K562 (cell line): ENCODE data around the gene LIMS1. TPM values are rescaled to one million over a fixed set of nuclear protein-coding genes. Genes with fewer than 3 reads are reported as not detected.
A peak's percentile ranks its signal among the peaks of the same experiment; 100 is the strongest.

Source experiments
- ARID3B ChIP-seq: fragments of 250-450 bp; sonication (Bioruptor Pico); IDR thresholded peaks from 2 replicates; pipeline ENCODE4 v1.4.0; 2020; ENCODE audit warnings: borderline replicate concordance
- BCLAF1 ChIP-seq, 2 experiments: fragments of 450-650 bp in 1 of 2; IDR thresholded peaks; 2 replicates each; pipeline ENCODE4 v1.6.1; 2011 to 2017; ENCODE audit warnings: low read depth in 2 of 2, antibody characterized with exemption in 1 of 2, borderline replicate concordance in 1 of 2, low read length in 1 of 2, mild to moderate bottlenecking in 1 of 2, mixed read lengths in 1 of 2; ENCODE audit not compliant: control insufficient read depth in 1 of 2
- BHLHE40 ChIP-seq: IDR thresholded peaks from 2 replicates; pipeline ENCODE4 v1.6.1; 2011; ENCODE audit warnings: low read length, improper control_type of control experiment
- BRD9 ChIP-seq: fragments of 450-650 bp; IDR thresholded peaks from 2 replicates; pipeline ENCODE4 v1.6.1; 2018; ENCODE audit warnings: low read depth; ENCODE audit not compliant: partially characterized antibody
- CHD4 ChIP-seq: fragments of 200-600 bp; sonication (generic); IDR thresholded peaks from 3 replicates; pipeline ENCODE4 v1.6.1; 2012; ENCODE audit warnings: low read depth, mild to moderate bottlenecking, mixed read lengths, low read length, inconsistent platforms; ENCODE audit not compliant: insufficient read depth, insufficient replicate concordance, poor library complexity, severe bottlenecking
- CREB1 ChIP-seq, 2 experiments: sonication (generic) in 1 of 2; formaldehyde crosslinking in 1 of 2; IDR thresholded peaks; 2 replicates each; pipeline versions ENCODE4 v1.6.1 to v1.8.0; 2012 to 2022; ENCODE audit warnings: inconsistent platforms in 1 of 2, mild to moderate bottlenecking in 1 of 2, missing genetic modification reagents in 1 of 2, moderate library complexity in 1 of 2
- DMBX1 ChIP-seq: fragments of 250-450 bp; sonication (Bioruptor Pico); IDR thresholded peaks from 2 replicates; pipeline ENCODE4 v1.8.0; 2022; ENCODE audit warnings: inconsistent platforms, mild to moderate bottlenecking, moderate library complexity, borderline replicate concordance
- ESRRA ChIP-seq: fragments of 450-650 bp; IDR thresholded peaks from 2 replicates; pipeline ENCODE4 v1.6.1; 2014; ENCODE audit warnings: low read depth, mild to moderate bottlenecking, moderate library complexity, borderline replicate concordance
- MCM5 ChIP-seq: fragments of 450-650 bp; IDR thresholded peaks from 2 replicates; pipeline ENCODE4 v1.6.1; 2016; ENCODE audit warnings: low read depth
- MLX ChIP-seq, 2 experiments: fragments of 450-650 bp in 1 of 2; sonication (generic) in 1 of 2; formaldehyde crosslinking; conservative IDR thresholded peaks; 2 replicates each; pipeline versions ENCODE4 v1.4.0 to v1.8.1; 2020 to 2022; ENCODE audit warnings: mild to moderate bottlenecking in 1 of 2, missing genetic modification reagents in 1 of 2
- TAL1 ChIP-seq: fragments of 450-650 bp; IDR thresholded peaks from 2 replicates; pipeline ENCODE4 v1.6.1; 2016; ENCODE audit warnings: mild to moderate bottlenecking
- THRAP3 ChIP-seq: fragments of 450-650 bp; IDR thresholded peaks from 2 replicates; pipeline ENCODE4 v1.6.1; 2016; ENCODE audit warnings: mild to moderate bottlenecking, inconsistent platforms, borderline replicate concordance
- XRCC5 ChIP-seq: fragments of 200-400 bp; formaldehyde crosslinking; IDR thresholded peaks from 2 replicates; pipeline ENCODE4 v1.6.1; 2017; ENCODE audit warnings: low read depth, mild to moderate bottlenecking, low read length
- ZBTB34 ChIP-seq: fragments of 250-450 bp; sonication (Bioruptor Pico); IDR thresholded peaks from 2 replicates; pipeline ENCODE4 v1.8.0; 2021; ENCODE audit warnings: mild to moderate bottlenecking, moderate library complexity
- ZNF551 ChIP-seq: fragments of 250-450 bp; sonication (Bioruptor Pico); IDR thresholded peaks from 2 replicates; pipeline ENCODE4 v1.5.0; 2021; ENCODE audit warnings: mild to moderate bottlenecking, moderate library complexity
- ZNF75A ChIP-seq: fragments of 450-650 bp; formaldehyde crosslinking; IDR thresholded peaks from 2 replicates; pipeline ENCODE4 v1.4.0; 2020; ENCODE audit warnings: mild to moderate bottlenecking
- ZNF79 ChIP-seq: fragments of 250-450 bp; sonication (Bioruptor Pico); IDR thresholded peaks from 2 replicates; pipeline ENCODE4 v1.4.0; 2020; ENCODE audit warnings: low read depth, mild to moderate bottlenecking, moderate library complexity
- polyA plus RNA-seq, 8 experiments: library from polyadenylated mRNA; depleted of rRNA in 4 of 8; stranded (reverse) in 5 of 8; unstranded in 3 of 8; fragments of >200 nt; fragmentation: Nextera tagmentation in 2 of 8; fragmentation: Illumina TruSeq in 1 of 8; extraction: Ambion mirVana in 2 of 8; extraction: Trizol in 1 of 8; gene quantifications; 2 replicates each; pipeline versions ENCODE4 v1.2.1 to v1.2.3, GENCODE V29; 2011 to 2014; ENCODE audit warnings: inconsistent platforms in 1 of 8, missing spikeins in 1 of 8
- total RNA-seq, 7 experiments: library from RNA; depleted of rRNA in 6 of 7; stranded (reverse); fragments of >200 nt in 6 of 7; fragmentation: Illumina TruSeq in 2 of 7; extraction: Trizol in 2 of 7; gene quantifications; 2 replicates each; pipeline versions ENCODE4 v1.2.1 to v1.2.3, GENCODE V29; 2011 to 2021; ENCODE audit warnings: low replicate concordance in 1 of 7

The LIMS1 gene
- total and polyA plus RNA-seq, 9 of the 15 experiments (the other 6 are each of a cell fraction or from before 2014, with no cell fraction given): 52.8 to 134 (median 81.0) TPM

- TF ChIP-seq ARID3B (CRISPR knock-in tag): no peak
- TF ChIP-seq DMBX1: peak; percentile 83
- peak; percentile 27; the same call in 1 of the 2 replicates for TF ChIP-seq XRCC5
- no peak for TF ChIP-seq TAL1
- peak; percentile 78 for TF ChIP-seq BHLHE40
- TF ChIP-seq BCLAF1 (IDR thresholded peaks at IDR 0.05; ENCODE audit: borderline replicate concordance in 1 of 2, control insufficient read depth in 1 of 2, low read depth in 2 of 2, low read length in 1 of 2): peak in 1 of 2 experiments; percentile 86; a peak in 2 of 4 replicates
- no peak for TF ChIP-seq ZNF79
- TF ChIP-seq MLX (CRISPR knock-in tag; conservative IDR thresholded peaks at IDR 0.05): 0 out of 4 replicates have a peak, but pooled peaks of 1 of the 2 experiments have one; percentile 13
- TF ChIP-seq THRAP3: no peak; the same call in 1 of the 2 replicates
- peak; percentile 79; the same call in 1 of the 2 replicates for TF ChIP-seq ESRRA
- peak; percentile 35 for TF ChIP-seq BRD9
- no peak for TF ChIP-seq MCM5
- TF ChIP-seq ZNF75A (CRISPR knock-in tag): no peak
- TF ChIP-seq ZNF551: no peak
- TF ChIP-seq CHD4: no peak
- TF ChIP-seq CREB1 (IDR thresholded peaks at IDR 0.05): peak; percentile 100
- TF ChIP-seq CREB1 (CRISPR knock-in tag; IDR thresholded peaks at IDR 0.05): peak; percentile 100
- no peak for TF ChIP-seq ZBTB34 (CRISPR knock-in tag)
These were observed 185.1 kb downstream of the LIMS1 start, which contains the start of gene RANBP2 (continued) for GRCh38 chr2:108719149-108720044.
